Nasal cavity respiratory epithelium epithelial cell of viscerocranial mucosa (primary cell): Measurements from ENCODE around the gene HMX1. TPM values are rescaled to one million over a fixed set of nuclear protein-coding genes. Genes with fewer than 3 reads are reported as not detected.

Source experiments
- total RNA-seq: library from RNA; depleted of rRNA; stranded (reverse); fragments of >200 nt; gene quantifications from 2 replicates; pipeline ENCODE4 v1.2.3, GENCODE V29; 2014

HMX1 gene
- total RNA-seq = not detected in 2 replicates

GRCh38 chr4:8871417-8872401 is at the start of gene HMX1:
HMX1 (minus strand) TSS chr4:8871839; CDS start chr4:8871614, 225 bp downstream.

